ENCODE measurements around the gene CACNA1E.
"Not testable (repeated sequence)": the region's sequence is repeated elsewhere in the genome, so short reads cannot be mapped to it uniquely, and the experiment has no call there.

Gene CACNA1E

GRCh38 chr1:181541458-181541857 lies 58.1 kb downstream of the CACNA1E start:
- no peak overlapping the region for H3K9ac ChIP-seq (ENCODE audit: low read depth, low read length, poor library complexity, severe bottlenecking)
- H4K20me1 ChIP-seq (ENCODE audit: insufficient read depth, low read length, poor library complexity, severe bottlenecking) = no peaks in the 10 kb centered on the region
- no peaks in the 10 kb centered on the region for H3K36me3 ChIP-seq (ENCODE audit: insufficient read depth, low read length)
- H3K4me1 ChIP-seq (ENCODE audit: insufficient read depth, low read length, poor library complexity, severe bottlenecking) = no peaks in the 10 kb centered on the region
- H3K27me3 ChIP-seq (ENCODE audit: insufficient read depth, low read length, poor library complexity, severe bottlenecking) = no peaks in the 10 kb centered on the region
- H3K4me3 ChIP-seq (ENCODE audit: low read length, poor library complexity, severe bottlenecking) = no peak overlapping the region
- H3K9me2 ChIP-seq (replicated peaks; ENCODE audit: low read depth, low read length) = no peaks in the 10 kb centered on the region
- no peak for TF ChIP-seq CTCF (conservative IDR thresholded peaks at IDR 0.05; ENCODE audit: low read length)
- TF ChIP-seq EZH2phosphoT487 (IDR thresholded peaks at IDR 0.05; ENCODE audit: borderline replicate concordance) = no peak
- H2AFZ ChIP-seq (ENCODE audit: low read length) = no peak overlapping the region
- H3K79me2 ChIP-seq (ENCODE audit: insufficient read depth, low read length) = no peaks in the 10 kb centered on the region
- no peak overlapping the region for H3K4me2 ChIP-seq (ENCODE audit: low read depth, low read length, poor library complexity, severe bottlenecking)
- no peaks in the 10 kb centered on the region for H3F3A ChIP-seq (ENCODE audit: low read depth)
- H3K9me3 ChIP-seq (ENCODE audit: insufficient read depth, low read depth, low read length) = no peaks in the 10 kb centered on the region

DNA sequence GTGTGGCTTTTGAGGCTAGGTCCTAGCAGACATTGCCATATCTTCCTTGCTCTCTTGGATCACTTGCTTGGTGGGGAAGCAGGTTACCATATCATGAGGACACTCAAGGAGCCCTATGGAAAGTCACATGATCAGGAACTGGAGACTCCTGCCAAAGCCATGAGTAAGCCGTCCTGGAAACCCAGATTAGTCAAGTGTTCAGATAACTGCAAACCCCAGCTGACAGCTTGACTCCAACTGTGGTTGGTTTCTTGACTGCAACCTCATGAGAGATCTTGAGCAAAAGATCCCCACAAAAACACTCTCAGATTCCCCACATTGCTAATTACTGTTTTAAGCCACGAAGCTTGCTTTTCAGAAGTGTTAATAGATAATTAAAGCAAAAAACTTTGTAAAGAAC lies 58.6 kb downstream of the CACNA1E start:
- Histone ChIP-seq H3K4me1 (ENCODE audit: insufficient read depth, low read length, poor library complexity, severe bottlenecking) (no peaks in the 10 kb centered on the region), H3K9me2 (replicated peaks; ENCODE audit: low read depth, low read length) (no peaks in the 10 kb centered on the region), H3K79me2 (ENCODE audit: insufficient read depth, low read length) (no peaks in the 10 kb centered on the region), H3K4me3 (ENCODE audit: low read length, poor library complexity, severe bottlenecking) (no peak overlapping the region), H2AFZ (ENCODE audit: low read length) (no peak overlapping the region), H3K9me3 (ENCODE audit: insufficient read depth, low read depth, low read length) (no peaks in the 10 kb centered on the region), H3K4me2 (ENCODE audit: low read depth, low read length, poor library complexity, severe bottlenecking) (no peak overlapping the region), H3K36me3 (ENCODE audit: insufficient read depth, low read length) (no peaks in the 10 kb centered on the region), H3F3A (ENCODE audit: low read depth) (no peaks in the 10 kb centered on the region), H4K20me1 (ENCODE audit: insufficient read depth, low read length, poor library complexity, severe bottlenecking) (no peaks in the 10 kb centered on the region), H3K27me3 (ENCODE audit: insufficient read depth, low read length, poor library complexity, severe bottlenecking) (no peaks in the 10 kb centered on the region), H3K9ac (ENCODE audit: low read depth, low read length, poor library complexity, severe bottlenecking) (no peak overlapping the region)
- TF ChIP-seq CTCF (conservative IDR thresholded peaks at IDR 0.05; ENCODE audit: low read length) (no peak), EZH2phosphoT487 (IDR thresholded peaks at IDR 0.05; ENCODE audit: borderline replicate concordance) (no peak)

- H3K4me3 ChIP-seq (ENCODE audit: low read length, poor library complexity, severe bottlenecking); H2AFZ ChIP-seq (ENCODE audit: low read length); H3K27me3 ChIP-seq (ENCODE audit: insufficient read depth, low read length, poor library complexity, severe bottlenecking); H3K4me1 ChIP-seq (ENCODE audit: insufficient read depth, low read length, poor library complexity, severe bottlenecking); H3F3A ChIP-seq (ENCODE audit: low read depth); H3K36me3 ChIP-seq (ENCODE audit: insufficient read depth, low read length); H3K9me3 ChIP-seq (ENCODE audit: insufficient read depth, low read depth, low read length); H3K79me2 ChIP-seq (ENCODE audit: insufficient read depth, low read length); H3K9ac ChIP-seq (ENCODE audit: low read depth, low read length, poor library complexity, severe bottlenecking); H4K20me1 ChIP-seq (ENCODE audit: insufficient read depth, low read length, poor library complexity, severe bottlenecking); H3K4me2 ChIP-seq (ENCODE audit: low read depth, low read length, poor library complexity, severe bottlenecking); H3K9me2 ChIP-seq (replicated peaks; ENCODE audit: low read depth, low read length): not testable (repeated sequence)
Observed at GRCh38 chr1:181542406-181542805, 59.1 kb downstream of the CACNA1E start.

DNA sequence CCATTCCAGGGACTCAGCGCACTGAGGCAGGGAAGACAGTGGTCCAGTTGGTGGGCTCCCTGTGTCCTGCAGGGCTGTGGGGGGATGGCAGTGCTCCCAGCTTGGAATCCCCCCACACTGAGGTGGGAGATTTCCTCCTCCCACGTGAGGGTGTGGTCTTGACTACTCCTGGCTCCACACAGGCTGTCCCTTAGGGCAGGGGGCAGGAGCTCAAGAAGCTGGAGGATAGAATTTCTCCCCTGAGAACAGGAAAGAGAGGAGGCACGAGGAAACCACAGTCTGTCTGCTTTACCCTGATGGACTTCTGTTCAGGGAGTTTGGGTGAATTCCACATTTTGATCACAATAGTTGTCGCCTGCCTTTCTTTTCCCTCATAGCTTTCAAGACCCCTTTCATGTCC lies 62.1 kb downstream of the CACNA1E start:
- Histone ChIP-seq H3K36me3 (ENCODE audit: insufficient read depth, low read length) (no peaks in the 10 kb centered on the region), H3K4me2 (ENCODE audit: low read depth, low read length, poor library complexity, severe bottlenecking) (no peak overlapping the region), H3K9me3 (ENCODE audit: insufficient read depth, low read depth, low read length) (no peaks in the 10 kb centered on the region), H3F3A (ENCODE audit: low read depth) (no peaks in the 10 kb centered on the region), H3K4me3 (ENCODE audit: low read length, poor library complexity, severe bottlenecking) (no peak overlapping the region), H2AFZ (ENCODE audit: low read length) (no peak overlapping the region), H3K4me1 (ENCODE audit: insufficient read depth, low read length, poor library complexity, severe bottlenecking) (no peaks in the 10 kb centered on the region), H3K27me3 (ENCODE audit: insufficient read depth, low read length, poor library complexity, severe bottlenecking) (no peaks in the 10 kb centered on the region), H3K79me2 (ENCODE audit: insufficient read depth, low read length) (no peaks in the 10 kb centered on the region), H4K20me1 (ENCODE audit: insufficient read depth, low read length, poor library complexity, severe bottlenecking) (no peaks in the 10 kb centered on the region), H3K9ac (ENCODE audit: low read depth, low read length, poor library complexity, severe bottlenecking) (no peak overlapping the region), H3K9me2 (replicated peaks; ENCODE audit: low read depth, low read length) (no peaks in the 10 kb centered on the region)
- TF ChIP-seq CTCF (conservative IDR thresholded peaks at IDR 0.05; ENCODE audit: low read length) (no peak), EZH2phosphoT487 (IDR thresholded peaks at IDR 0.05; ENCODE audit: borderline replicate concordance) (no peak)

Measured in Loucy (cell line).